Right atrium auricular region (tissue), 2 donors: ENCODE data around the gene TXNDC9. TPM values are rescaled to one million over a fixed set of nuclear protein-coding genes. Genes with fewer than 3 reads are reported as not detected.
"Not testable (repeated sequence)": the region's sequence is repeated elsewhere in the genome, so short reads cannot be mapped to it uniquely, and the experiment has no call there.

Source experiments
- DNase-seq: peaks from one replicate; pipeline ENCODE4 v3.0.0-alpha.2; 2019; ENCODE audit warnings: low spot score
- H3K27ac ChIP-seq, 2 donors: fragments of 200-600 bp; sonication (generic); 1 replicate in 1 of 2; 2 replicates in 1 of 2; pipeline ENCODE4 v1.5.1; 2016 to 2019
- H3K27me3 ChIP-seq, 2 donors: fragments of 200-600 bp; sonication (generic); one replicate each; pipeline versions ENCODE4 v1.5.1 to v1.6.0; 2017 to 2019
- H3K36me3 ChIP-seq: fragments of 200-600 bp; sonication (generic); one replicate; pipeline ENCODE4 v1.5.1; 2016
- H3K4me1 ChIP-seq, 2 donors: fragments of 200-600 bp; sonication (generic); one replicate each; pipeline versions ENCODE4 v1.5.1 to v1.6.0; 2017 to 2019
- H3K4me3 ChIP-seq, 2 donors: fragments of 200-600 bp; sonication (generic); 1 replicate in 1 of 2; 2 replicates in 1 of 2; pipeline ENCODE4 v1.5.1; 2017 to 2019; ENCODE audit warnings: mild to moderate bottlenecking in 1 of 2, moderate library complexity in 1 of 2
- H3K9me3 ChIP-seq, 2 donors: fragments of 200-600 bp; sonication (generic); one replicate each; pipeline ENCODE4 v1.5.1; 2019
- CTCF ChIP-seq, 2 donors: fragments of 200-600 bp; sonication (generic); IDR thresholded peaks; one replicate each; pipeline ENCODE4 v1.5.1; 2019; ENCODE audit warnings: antibody characterized with exemption in 2 of 2
- total RNA-seq, 2 donors: library from RNA; depleted of rRNA; stranded (reverse); fragments of >200 nt; gene quantifications; one replicate each; pipeline ENCODE4 v1.1.0, GENCODE V29; 2016

Gene TXNDC9
- total RNA-seq, 2 donors from 2014 or later: 21.4 to 28.9 TPM

GRCh38 chr2:99338029-99338585 lies 2.0 kb upstream of the TXNDC9 start:
- Histone ChIP-seq H3K9me3 (no peaks in the 10 kb centered on the region), H3K36me3 (peaks cover 1% of the 10 kb centered on the region), H3K4me3 (peak overlapping the region; percentile 71 to 98), H3K27ac (peak overlapping the region; percentile 93), H3K4me1 (peaks cover 0 to 46% of the 10 kb centered on the region in 2 donors), H3K27me3 (no peaks in the 10 kb centered on the region)
- DNase-seq: no peak
- TF ChIP-seq CTCF (IDR thresholded peaks at IDR 0.05): no peak

GRCh38 chr2:99337113-99338028 lies 1.2 kb upstream of the TXNDC9 start, which contains the start of gene EIF5B:
Gene EIF5B, plus strand, starts transcription at chr2:99337389. Its CDS starts 166 bp downstream, at chr2:99337555.
- Histone ChIP-seq H3K27me3 (no peaks in the 10 kb centered on the region), H3K9me3 (no peaks in the 10 kb centered on the region), H3K27ac (peak within 1 kb of the TSS; percentile 93), H3K4me3 (peak within 1 kb of the TSS; percentile 71 to 98), H3K36me3 (peaks cover 8% of the 10 kb centered on the region), H3K4me1 (peaks cover 0 to 46% of the 10 kb centered on the region in 2 donors)
- DNase-seq: peak; percentile 97
- TF ChIP-seq CTCF (IDR thresholded peaks at IDR 0.05): peak; percentile 51 to 84

- DNase-seq: no peak
- Histone ChIP-seq H3K27me3 (no peaks in the 10 kb centered on the region), H3K9me3 (no peaks in the 10 kb centered on the region), H3K4me3 (peak overlapping the region; percentile 71 to 98), H3K27ac (peak overlapping the region; percentile 93), H3K36me3 (peaks cover 15% of the 10 kb centered on the region), H3K4me1 (peaks cover 0 to 46% of the 10 kb centered on the region in 2 donors)
- no peak for TF ChIP-seq CTCF (IDR thresholded peaks at IDR 0.05)
Observed at GRCh38 chr2:99336804-99337112, 625 bp upstream of the TXNDC9 start.

- TF ChIP-seq CTCF (IDR thresholded peaks at IDR 0.05): no peak
- DNase-seq: no peak
- Histone ChIP-seq H3K27ac (no peak overlapping the region), H3K9me3 (no peaks in the 10 kb centered on the region), H3K27me3 (no peaks in the 10 kb centered on the region), H3K4me1 (no peaks in the 10 kb centered on the region), H3K36me3 (peaks cover 86% of the 10 kb centered on the region), H3K4me3 (no peak overlapping the region)
Observed at GRCh38 chr2:99325384-99325783, 10.7 kb downstream of the TXNDC9 start.

- H3K9me3 ChIP-seq, H3K4me3 ChIP-seq, H3K27ac ChIP-seq, H3K27me3 ChIP-seq, H3K4me1 ChIP-seq, DNase-seq: not testable (repeated sequence)
- peaks cover 56% of the 10 kb centered on the region for H3K36me3 ChIP-seq
Observed at GRCh38 chr2:99317873-99318200, 18.3 kb downstream of the TXNDC9 start.

- DNase-seq: no peak
- H3K36me3 ChIP-seq: peaks cover 51% of the 10 kb centered on the region
- TF ChIP-seq CTCF (IDR thresholded peaks at IDR 0.05): no peak
Observed at GRCh38 chr2:99317161-99317872, 18.8 kb downstream of the TXNDC9 start.

GRCh38 chr2:99301097-99301496 lies 35.0 kb downstream of the TXNDC9 start, which contains the start of gene LYG1:
Gene LYG1, minus strand, starts transcription at chr2:99301197. Its CDS starts 5,527 bp downstream, at chr2:99295670.
- H3K36me3 ChIP-seq: peaks cover 14% of the 10 kb centered on the region
- H3K27ac ChIP-seq, H3K4me1 ChIP-seq, H3K27me3 ChIP-seq, H3K4me3 ChIP-seq, H3K9me3 ChIP-seq, DNase-seq: not testable (repeated sequence)

More at GRCh38 chr2:99317161-99317872, 18.8 kb downstream of the TXNDC9 start:
- no peaks in the 10 kb centered on the region for H3K27me3 ChIP-seq
- no peaks in the 10 kb centered on the region for H3K4me1 ChIP-seq
- no peaks in the 10 kb centered on the region for H3K9me3 ChIP-seq
- no peak overlapping the region for H3K4me3 ChIP-seq
- H3K27ac ChIP-seq: no peak overlapping the region
